ENCODE data around the gene UBE2E2. TPM values are rescaled to one million over a fixed set of nuclear protein-coding genes. Genes with fewer than 3 reads are reported as not detected.

The UBE2E2 gene
- polyA plus RNA-seq, 1 donor from 2014 or later, result 19.8 TPM

DNA sequence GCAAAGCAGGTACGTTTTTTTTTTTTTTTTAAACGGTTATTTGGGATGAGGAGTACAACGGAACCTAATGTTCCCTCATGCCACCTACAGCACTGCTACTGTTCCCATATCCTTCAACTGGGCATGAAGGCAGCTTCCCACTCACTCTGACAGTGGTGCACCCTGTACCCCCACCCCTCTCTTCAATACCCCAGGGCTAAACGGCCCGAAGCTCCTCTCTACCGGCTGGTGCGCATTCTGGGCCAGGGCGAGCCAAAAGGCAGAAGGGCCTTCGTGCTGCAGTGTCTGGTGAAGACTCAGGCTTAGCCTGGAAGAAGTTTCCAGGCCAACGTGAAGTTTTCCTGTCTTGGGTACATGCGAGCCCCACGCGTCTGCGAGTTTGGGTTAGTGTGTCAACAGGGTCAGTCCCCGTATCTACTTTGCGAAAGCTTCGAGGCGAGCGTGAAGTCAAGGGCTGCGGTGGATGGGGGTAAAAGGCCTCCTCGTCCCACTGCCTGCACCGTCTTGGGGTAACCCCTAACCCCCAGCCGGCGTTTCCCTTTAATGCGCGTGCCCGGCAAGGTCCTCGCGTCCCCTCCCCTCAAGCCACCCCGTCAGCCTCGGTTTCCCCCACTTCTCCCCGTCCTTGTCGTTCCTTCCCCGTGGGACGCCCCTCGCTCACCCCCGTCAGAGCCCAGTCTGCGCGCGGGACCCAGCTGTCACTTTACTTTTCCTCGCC, 765 bp upstream of the UBE2E2 start:
- H3F3A ChIP-seq (ENCODE audit: insufficient read depth, low read length, poor library complexity, severe bottlenecking), result no peaks in the 10 kb centered on the region
- TF ChIP-seq EZH2 (IDR thresholded peaks at IDR 0.05; ENCODE audit: borderline replicate concordance, insufficient read depth, low read length, poor library complexity, severe bottlenecking) (no peak), POLR2AphosphoS5 (IDR thresholded peaks at IDR 0.05) (no peak), RAD21 (conservative IDR thresholded peaks at IDR 0.05) (no peak), SMC3 (conservative IDR thresholded peaks at IDR 0.05; ENCODE audit: poor library complexity) (no peak), MXI1 (conservative IDR thresholded peaks at IDR 0.05; ENCODE audit: poor library complexity, severe bottlenecking) (no peak), EP300 (conservative IDR thresholded peaks at IDR 0.05; ENCODE audit: poor library complexity, severe bottlenecking) (no peak), TAF1 (IDR thresholded peaks at IDR 0.05; ENCODE audit: low read depth) (no peak)
- TF ChIP-seq, protein P1, sequence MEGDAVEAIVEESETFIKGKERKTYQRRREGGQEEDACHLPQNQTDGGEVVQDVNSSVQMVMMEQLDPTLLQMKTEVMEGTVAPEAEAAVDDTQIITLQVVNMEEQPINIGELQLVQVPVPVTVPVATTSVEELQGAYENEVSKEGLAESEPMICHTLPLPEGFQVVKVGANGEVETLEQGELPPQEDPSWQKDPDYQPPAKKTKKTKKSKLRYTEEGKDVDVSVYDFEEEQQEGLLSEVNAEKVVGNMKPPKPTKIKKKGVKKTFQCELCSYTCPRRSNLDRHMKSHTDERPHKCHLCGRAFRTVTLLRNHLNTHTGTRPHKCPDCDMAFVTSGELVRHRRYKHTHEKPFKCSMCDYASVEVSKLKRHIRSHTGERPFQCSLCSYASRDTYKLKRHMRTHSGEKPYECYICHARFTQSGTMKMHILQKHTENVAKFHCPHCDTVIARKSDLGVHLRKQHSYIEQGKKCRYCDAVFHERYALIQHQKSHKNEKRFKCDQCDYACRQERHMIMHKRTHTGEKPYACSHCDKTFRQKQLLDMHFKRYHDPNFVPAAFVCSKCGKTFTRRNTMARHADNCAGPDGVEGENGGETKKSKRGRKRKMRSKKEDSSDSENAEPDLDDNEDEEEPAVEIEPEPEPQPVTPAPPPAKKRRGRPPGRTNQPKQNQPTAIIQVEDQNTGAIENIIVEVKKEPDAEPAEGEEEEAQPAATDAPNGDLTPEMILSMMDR (IDR thresholded peaks at IDR 0.05; ENCODE audit: poor library complexity, severe bottlenecking), result no peak
- TF ChIP-seq, protein P2, sequence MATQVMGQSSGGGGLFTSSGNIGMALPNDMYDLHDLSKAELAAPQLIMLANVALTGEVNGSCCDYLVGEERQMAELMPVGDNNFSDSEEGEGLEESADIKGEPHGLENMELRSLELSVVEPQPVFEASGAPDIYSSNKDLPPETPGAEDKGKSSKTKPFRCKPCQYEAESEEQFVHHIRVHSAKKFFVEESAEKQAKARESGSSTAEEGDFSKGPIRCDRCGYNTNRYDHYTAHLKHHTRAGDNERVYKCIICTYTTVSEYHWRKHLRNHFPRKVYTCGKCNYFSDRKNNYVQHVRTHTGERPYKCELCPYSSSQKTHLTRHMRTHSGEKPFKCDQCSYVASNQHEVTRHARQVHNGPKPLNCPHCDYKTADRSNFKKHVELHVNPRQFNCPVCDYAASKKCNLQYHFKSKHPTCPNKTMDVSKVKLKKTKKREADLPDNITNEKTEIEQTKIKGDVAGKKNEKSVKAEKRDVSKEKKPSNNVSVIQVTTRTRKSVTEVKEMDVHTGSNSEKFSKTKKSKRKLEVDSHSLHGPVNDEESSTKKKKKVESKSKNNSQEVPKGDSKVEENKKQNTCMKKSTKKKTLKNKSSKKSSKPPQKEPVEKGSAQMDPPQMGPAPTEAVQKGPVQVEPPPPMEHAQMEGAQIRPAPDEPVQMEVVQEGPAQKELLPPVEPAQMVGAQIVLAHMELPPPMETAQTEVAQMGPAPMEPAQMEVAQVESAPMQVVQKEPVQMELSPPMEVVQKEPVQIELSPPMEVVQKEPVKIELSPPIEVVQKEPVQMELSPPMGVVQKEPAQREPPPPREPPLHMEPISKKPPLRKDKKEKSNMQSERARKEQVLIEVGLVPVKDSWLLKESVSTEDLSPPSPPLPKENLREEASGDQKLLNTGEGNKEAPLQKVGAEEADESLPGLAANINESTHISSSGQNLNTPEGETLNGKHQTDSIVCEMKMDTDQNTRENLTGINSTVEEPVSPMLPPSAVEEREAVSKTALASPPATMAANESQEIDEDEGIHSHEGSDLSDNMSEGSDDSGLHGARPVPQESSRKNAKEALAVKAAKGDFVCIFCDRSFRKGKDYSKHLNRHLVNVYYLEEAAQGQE (IDR thresholded peaks at IDR 0.05; ENCODE audit: borderline replicate concordance), result no peak
- H3K9me2 ChIP-seq (ENCODE audit: insufficient read depth, low read length), result no peaks in the 10 kb centered on the region
- H3K9ac ChIP-seq (ENCODE audit: low read length), result peak overlapping the region; percentile 50
- no peaks in the 10 kb centered on the region for H3K9me3 ChIP-seq (ENCODE audit: low read length)
- H4K20me1 ChIP-seq (ENCODE audit: insufficient read depth), result no peaks in the 10 kb centered on the region
- peak overlapping the region; percentile 67 for H3K4me3 ChIP-seq (ENCODE audit: low read length)
- H3K36me3 ChIP-seq (ENCODE audit: insufficient read depth, low read length), result no peaks in the 10 kb centered on the region
- H2AFZ ChIP-seq (ENCODE audit: low read depth, low read length), result no peak overlapping the region
- H3K79me2 ChIP-seq (replicated peaks; ENCODE audit: insufficient read depth, low read length), result no peaks in the 10 kb centered on the region
- peaks cover 29% of the 10 kb centered on the region for H3K27me3 ChIP-seq (ENCODE audit: insufficient read depth, low read depth, low read length)
- H3K4me2 ChIP-seq (ENCODE audit: low read length), result no peak overlapping the region
- H3K27ac ChIP-seq (ENCODE audit: low read length), result no peak overlapping the region

DNA sequence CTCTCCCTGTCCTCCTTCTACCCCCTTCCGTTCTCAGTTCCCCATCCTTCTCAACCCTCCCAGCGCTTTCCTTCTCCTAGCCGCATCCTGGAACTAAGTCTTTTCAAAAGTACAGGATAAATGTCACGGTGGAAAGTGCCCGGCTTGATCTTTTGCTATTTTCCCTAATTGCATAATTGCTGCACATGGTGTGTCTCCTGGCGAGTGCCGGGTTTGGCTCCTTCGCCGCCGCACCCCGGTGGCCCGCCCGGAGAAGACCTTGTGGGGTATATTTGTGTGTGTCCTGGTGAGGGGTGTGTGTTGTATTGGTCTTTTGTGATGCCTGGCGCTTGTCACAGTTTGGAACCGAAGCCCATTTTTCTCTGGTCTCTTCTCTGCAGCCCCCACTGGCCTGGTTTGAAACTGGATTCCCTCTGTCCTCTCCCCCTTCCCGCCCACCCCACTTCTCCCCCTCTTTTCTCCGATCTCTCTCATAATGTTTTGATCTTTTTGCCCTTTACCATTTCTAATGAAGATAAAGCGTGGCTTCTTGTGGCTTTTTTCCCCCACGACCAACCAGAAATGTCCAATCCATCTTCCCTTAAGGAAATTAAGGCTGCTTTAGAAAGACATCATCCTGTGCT, 692 bp downstream of the UBE2E2 start:
- Histone ChIP-seq H3K27me3 (ENCODE audit: insufficient read depth, low read depth, low read length) (peaks cover 29% of the 10 kb centered on the region), H4K20me1 (ENCODE audit: insufficient read depth) (no peaks in the 10 kb centered on the region), H3K79me2 (replicated peaks; ENCODE audit: insufficient read depth, low read length) (no peaks in the 10 kb centered on the region), H2AFZ (ENCODE audit: low read depth, low read length) (peak overlapping the region; percentile 52), H3K27ac (ENCODE audit: low read length) (no peak overlapping the region), H3K4me2 (ENCODE audit: low read length) (peak overlapping the region; percentile 73), H3K36me3 (ENCODE audit: insufficient read depth, low read length) (no peaks in the 10 kb centered on the region), H3K9me3 (ENCODE audit: low read length) (no peaks in the 10 kb centered on the region), H3K9ac (ENCODE audit: low read length) (peak overlapping the region; percentile 70), H3K4me3 (ENCODE audit: low read length) (peak overlapping the region; percentile 84), H3F3A (ENCODE audit: insufficient read depth, low read length, poor library complexity, severe bottlenecking) (no peaks in the 10 kb centered on the region), H3K9me2 (ENCODE audit: insufficient read depth, low read length) (no peaks in the 10 kb centered on the region)
- no peak for TF ChIP-seq RAD21 (conservative IDR thresholded peaks at IDR 0.05)
- TF ChIP-seq POLR2AphosphoS5 (IDR thresholded peaks at IDR 0.05), result no peak
- TF ChIP-seq EZH2 (IDR thresholded peaks at IDR 0.05; ENCODE audit: borderline replicate concordance, insufficient read depth, low read length, poor library complexity, severe bottlenecking), result no peak
- TF ChIP-seq TAF1 (IDR thresholded peaks at IDR 0.05; ENCODE audit: low read depth), result no peak
- no peak for TF ChIP-seq SMC3 (conservative IDR thresholded peaks at IDR 0.05; ENCODE audit: poor library complexity)
- TF ChIP-seq MXI1 (conservative IDR thresholded peaks at IDR 0.05; ENCODE audit: poor library complexity, severe bottlenecking), result no peak
- TF ChIP-seq, protein P2 (IDR thresholded peaks at IDR 0.05; ENCODE audit: borderline replicate concordance), result no peak
- TF ChIP-seq EP300 (conservative IDR thresholded peaks at IDR 0.05; ENCODE audit: poor library complexity, severe bottlenecking), result no peak
- TF ChIP-seq, protein P1 (IDR thresholded peaks at IDR 0.05; ENCODE audit: poor library complexity, severe bottlenecking), result no peak
